ENCODE results near the gene FAT1. TPM values are rescaled to one million over a fixed set of nuclear protein-coding genes. Genes with fewer than 3 reads are reported as not detected.

Gene FAT1
- total RNA-seq, 2 experiments from 2014 or later, result under 0.01 to 0.08 TPM

DNA sequence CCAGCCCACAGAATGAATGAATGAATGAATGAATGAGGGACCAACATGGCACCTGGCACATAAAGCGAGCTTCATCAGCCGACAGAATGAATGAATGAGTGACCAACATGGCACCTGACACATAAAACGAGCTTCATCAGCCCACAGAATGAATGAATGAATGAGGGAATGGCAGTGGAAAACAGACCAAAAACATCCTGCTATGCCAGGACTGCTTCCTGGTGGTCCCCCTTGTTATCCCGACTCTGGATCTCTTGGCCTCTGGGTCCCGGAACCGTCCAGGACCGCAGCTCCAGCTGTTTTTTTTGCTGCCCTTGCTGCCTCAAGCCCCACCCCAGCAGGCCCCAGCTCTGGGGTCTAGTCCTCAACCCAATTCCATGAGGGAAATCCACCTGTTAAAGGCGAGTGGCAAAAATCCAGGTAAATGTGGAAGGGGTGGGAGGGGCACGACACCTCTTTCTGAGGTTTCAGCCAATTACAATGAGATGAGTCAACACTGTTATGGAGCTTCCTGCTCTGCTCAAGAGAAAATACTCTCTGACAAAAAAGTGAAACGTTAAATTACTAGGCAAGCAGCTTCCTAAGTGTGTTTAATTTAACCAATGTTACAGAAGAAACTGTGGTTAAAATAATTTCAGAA is 96.3 kb downstream of the FAT1 start:
- intact Hi-C loops (cut with micrococcal nuclease; ENCODE audit: unreplicated experiment), result no loop called here
- BruUV-seq (replicated peaks), result no TSS peak
- TF ChIP-seq, protein P1, sequence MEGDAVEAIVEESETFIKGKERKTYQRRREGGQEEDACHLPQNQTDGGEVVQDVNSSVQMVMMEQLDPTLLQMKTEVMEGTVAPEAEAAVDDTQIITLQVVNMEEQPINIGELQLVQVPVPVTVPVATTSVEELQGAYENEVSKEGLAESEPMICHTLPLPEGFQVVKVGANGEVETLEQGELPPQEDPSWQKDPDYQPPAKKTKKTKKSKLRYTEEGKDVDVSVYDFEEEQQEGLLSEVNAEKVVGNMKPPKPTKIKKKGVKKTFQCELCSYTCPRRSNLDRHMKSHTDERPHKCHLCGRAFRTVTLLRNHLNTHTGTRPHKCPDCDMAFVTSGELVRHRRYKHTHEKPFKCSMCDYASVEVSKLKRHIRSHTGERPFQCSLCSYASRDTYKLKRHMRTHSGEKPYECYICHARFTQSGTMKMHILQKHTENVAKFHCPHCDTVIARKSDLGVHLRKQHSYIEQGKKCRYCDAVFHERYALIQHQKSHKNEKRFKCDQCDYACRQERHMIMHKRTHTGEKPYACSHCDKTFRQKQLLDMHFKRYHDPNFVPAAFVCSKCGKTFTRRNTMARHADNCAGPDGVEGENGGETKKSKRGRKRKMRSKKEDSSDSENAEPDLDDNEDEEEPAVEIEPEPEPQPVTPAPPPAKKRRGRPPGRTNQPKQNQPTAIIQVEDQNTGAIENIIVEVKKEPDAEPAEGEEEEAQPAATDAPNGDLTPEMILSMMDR (conservative IDR thresholded peaks at IDR 0.05; ENCODE audit: low read length), result no peak
- no peak for TF ChIP-seq EZH2phosphoT487 (IDR thresholded peaks at IDR 0.05; ENCODE audit: borderline replicate concordance, low read depth, low read length)
- H3K4me1 ChIP-seq (ENCODE audit: insufficient read depth, low read length, poor library complexity, severe bottlenecking), result no peaks in the 10 kb centered on the region
- H3K4me3 ChIP-seq (ENCODE audit: low read depth, low read length, poor library complexity, severe bottlenecking), result peak overlapping the region; percentile 16
- no peaks in the 10 kb centered on the region for H4K20me1 ChIP-seq (ENCODE audit: insufficient read depth, low read length)
- peak overlapping the region; percentile 35 for H3K4me2 ChIP-seq (ENCODE audit: low read length)
- no peaks in the 10 kb centered on the region for H3K9me3 ChIP-seq (ENCODE audit: low read length)
- H3K27ac ChIP-seq (ENCODE audit: low read depth, low read length, poor library complexity, severe bottlenecking), result no peak overlapping the region
- no peaks in the 10 kb centered on the region for H3K36me3 ChIP-seq (ENCODE audit: insufficient read depth, low read length)
- no peaks in the 10 kb centered on the region for H3K9me2 ChIP-seq (ENCODE audit: insufficient read depth, low read length)
- H3K79me2 ChIP-seq (ENCODE audit: insufficient read depth, low read depth, low read length), result no peaks in the 10 kb centered on the region
- H2AFZ ChIP-seq (ENCODE audit: low read length), result peak overlapping the region; percentile 44; the same call in 1 of the 2 replicates
- ChIA-PET CTCF (ENCODE audit: unreplicated experiment) (interaction anchor here (0.9 kb wide), 1 partner anchor 929 kb away, joined by 3 read pairs; no protein-coding TSS in a partner anchor), POLR2A (no interaction called here)
- no peak for DNase-seq (ENCODE audit: low spot score)

DNA sequence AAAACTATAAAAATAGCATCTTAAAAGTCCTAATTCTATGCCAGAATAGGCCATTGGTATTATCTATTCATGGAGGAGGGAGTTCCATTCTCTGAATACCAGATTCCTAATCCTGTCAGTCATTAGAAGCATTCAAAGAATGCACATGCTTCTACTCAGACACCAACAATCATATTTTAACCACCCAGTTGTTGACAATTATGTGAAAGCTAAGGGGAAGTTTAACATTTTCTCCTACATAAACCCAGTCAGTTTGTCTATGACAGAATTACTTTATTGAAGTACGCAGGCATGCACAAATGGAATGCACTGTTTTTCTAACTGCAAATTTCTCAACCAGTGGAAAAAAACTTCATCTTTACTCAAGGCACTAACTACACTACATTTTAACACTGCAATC is 98.7 kb downstream of the FAT1 start:
- no peaks in the 10 kb centered on the region for H3K36me3 ChIP-seq (ENCODE audit: insufficient read depth, low read length)
- intact Hi-C loops (cut with micrococcal nuclease; ENCODE audit: unreplicated experiment), result no loop called here
- H3K4me2 ChIP-seq (ENCODE audit: low read length), result no peak overlapping the region
- BruUV-seq (replicated peaks), result no TSS peak
- H3K4me1 ChIP-seq (ENCODE audit: insufficient read depth, low read length, poor library complexity, severe bottlenecking), result no peaks in the 10 kb centered on the region
- no peak overlapping the region for H3K4me3 ChIP-seq (ENCODE audit: low read depth, low read length, poor library complexity, severe bottlenecking)
- no peak for DNase-seq (ENCODE audit: low spot score)
- H3K27ac ChIP-seq (ENCODE audit: low read depth, low read length, poor library complexity, severe bottlenecking), result no peak overlapping the region
- H3K79me2 ChIP-seq (ENCODE audit: insufficient read depth, low read depth, low read length), result no peaks in the 10 kb centered on the region
- H4K20me1 ChIP-seq (ENCODE audit: insufficient read depth, low read length), result no peaks in the 10 kb centered on the region
- ChIA-PET CTCF (ENCODE audit: unreplicated experiment) (no interaction called here), POLR2A (no interaction called here)
- TF ChIP-seq, protein P1 (conservative IDR thresholded peaks at IDR 0.05; ENCODE audit: low read length), result no peak
- no peak for TF ChIP-seq EZH2phosphoT487 (IDR thresholded peaks at IDR 0.05; ENCODE audit: borderline replicate concordance, low read depth, low read length)
- no peak overlapping the region for H2AFZ ChIP-seq (ENCODE audit: low read length)
- H3K9me2 ChIP-seq (ENCODE audit: insufficient read depth, low read length), result no peaks in the 10 kb centered on the region
- H3K9me3 ChIP-seq (ENCODE audit: low read length), result no peaks in the 10 kb centered on the region

DNA sequence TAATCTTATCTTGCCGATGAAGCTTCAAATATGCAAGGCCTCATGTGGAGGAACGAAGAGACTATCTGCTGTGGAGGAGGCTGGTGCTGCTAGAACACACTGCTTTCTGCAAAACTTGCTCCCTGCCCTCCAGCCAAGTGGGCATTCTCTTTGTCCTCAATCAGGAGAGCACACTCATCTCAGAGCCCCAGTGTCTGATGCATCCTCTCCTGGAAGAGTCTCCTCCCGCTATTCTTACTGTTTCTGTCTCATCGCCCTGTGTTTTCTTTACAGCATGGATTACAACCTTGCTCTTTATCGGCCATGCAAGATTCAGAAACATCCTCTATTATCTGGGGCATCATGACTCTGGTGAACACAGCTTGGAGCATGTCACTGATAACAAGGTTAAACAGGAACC is 100.1 kb downstream of the FAT1 start:
- Histone ChIP-seq H3K4me1 (ENCODE audit: insufficient read depth, low read length, poor library complexity, severe bottlenecking) (no peaks in the 10 kb centered on the region), H3K4me3 (ENCODE audit: low read depth, low read length, poor library complexity, severe bottlenecking) (no peak overlapping the region), H3K9me2 (ENCODE audit: insufficient read depth, low read length) (no peaks in the 10 kb centered on the region), H3K36me3 (ENCODE audit: insufficient read depth, low read length) (no peaks in the 10 kb centered on the region), H3K4me2 (ENCODE audit: low read length) (no peak overlapping the region), H3K27ac (ENCODE audit: low read depth, low read length, poor library complexity, severe bottlenecking) (no peak overlapping the region), H3K9me3 (ENCODE audit: low read length) (no peaks in the 10 kb centered on the region), H4K20me1 (ENCODE audit: insufficient read depth, low read length) (no peaks in the 10 kb centered on the region), H3K79me2 (ENCODE audit: insufficient read depth, low read depth, low read length) (no peaks in the 10 kb centered on the region), H2AFZ (ENCODE audit: low read length) (no peak overlapping the region)
- no TSS peak for BruUV-seq (replicated peaks)
- TF ChIP-seq EZH2phosphoT487 (IDR thresholded peaks at IDR 0.05; ENCODE audit: borderline replicate concordance, low read depth, low read length), result no peak
- TF ChIP-seq, protein P1 (conservative IDR thresholded peaks at IDR 0.05; ENCODE audit: low read length), result no peak
- CTCF ChIA-PET (ENCODE audit: unreplicated experiment), result no interaction called here
- intact Hi-C loops (cut with micrococcal nuclease; ENCODE audit: unreplicated experiment), result no loop called here
- POLR2A ChIA-PET, result no interaction called here
- DNase-seq (ENCODE audit: low spot score), result no peak

All from OCI-LY7 (cell line).